Stimulated activated CD4-positive, alpha-beta T cell treated with anti-CD3 and anti-CD28 coated beads, TNF-alpha, amount 100 ng/mL, for 4 hours (primary cell): ENCODE results near the gene PLD5.
"Not testable (repeated sequence)": the region's sequence is repeated elsewhere in the genome, so short reads cannot be mapped to it uniquely, and the experiment has no call there.

Experiments used
- DNase-seq, 3 experiments: peaks; one replicate each; pipeline ENCODE4 v3.0.0-alpha.2; 2020; ENCODE audit warnings: low read depth in 3 of 3

PLD5 gene

GRCh38 chr1:242489545-242489944, 35.0 kb downstream of the PLD5 start:
- DNase-seq, result no peak

- no peak for DNase-seq
These were observed 46.6 kb downstream of the PLD5 start for GRCh38 chr1:242477944-242478343.

- no peak for DNase-seq
These were observed 53.7 kb downstream of the PLD5 start for GRCh38 chr1:242470774-242471173.

DNA sequence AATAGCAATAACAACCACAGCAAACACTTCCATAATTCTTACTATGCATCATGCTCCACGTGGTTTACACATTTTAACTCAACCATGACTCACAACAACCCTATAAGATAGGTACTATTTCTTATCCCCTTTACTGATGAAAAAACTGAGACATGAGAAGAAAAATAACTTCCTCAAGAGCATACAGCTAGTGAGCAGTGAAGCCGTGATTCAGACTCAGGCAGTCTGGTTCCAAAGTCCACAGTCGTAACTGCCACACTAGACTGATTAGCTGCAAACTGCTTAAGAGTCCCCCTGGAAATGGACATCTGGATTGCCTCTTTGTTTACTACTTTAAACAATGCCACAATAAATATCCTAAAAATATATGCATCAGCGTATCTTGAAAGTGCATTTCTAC, 55.7 kb downstream of the PLD5 start:
- no peak for DNase-seq

DNA sequence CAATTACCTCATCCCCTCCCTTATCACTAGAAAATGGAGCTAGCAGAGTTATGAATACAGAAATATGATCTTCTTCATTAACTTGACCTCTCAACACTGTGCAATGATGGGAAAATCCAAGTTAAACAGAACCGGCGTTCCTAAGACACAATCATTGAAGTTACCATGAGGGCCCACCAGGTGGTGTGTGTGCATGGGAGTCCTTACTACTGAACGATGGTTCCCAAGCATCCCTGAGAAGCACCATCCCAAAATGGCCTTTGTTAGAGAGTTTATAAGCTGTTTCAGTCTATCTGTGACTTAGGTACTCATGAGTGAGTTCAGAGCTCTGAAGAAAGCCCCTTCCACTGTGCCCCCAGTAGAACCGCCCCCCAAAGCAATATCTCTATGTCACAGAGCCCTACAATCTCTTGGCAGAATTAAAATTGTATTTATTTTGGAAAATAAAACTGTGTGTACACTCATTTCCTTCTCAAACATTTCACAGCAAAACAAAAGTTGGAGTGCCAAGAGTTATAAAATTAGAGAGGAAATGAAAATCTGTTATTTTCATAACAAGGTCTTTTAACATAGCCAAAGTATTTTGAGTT, 56.8 kb downstream of the PLD5 start:
- no peak for DNase-seq

- DNase-seq, result no peak
These were observed 61.6 kb downstream of the PLD5 start for GRCh38 chr1:242462867-242463266.

DNA sequence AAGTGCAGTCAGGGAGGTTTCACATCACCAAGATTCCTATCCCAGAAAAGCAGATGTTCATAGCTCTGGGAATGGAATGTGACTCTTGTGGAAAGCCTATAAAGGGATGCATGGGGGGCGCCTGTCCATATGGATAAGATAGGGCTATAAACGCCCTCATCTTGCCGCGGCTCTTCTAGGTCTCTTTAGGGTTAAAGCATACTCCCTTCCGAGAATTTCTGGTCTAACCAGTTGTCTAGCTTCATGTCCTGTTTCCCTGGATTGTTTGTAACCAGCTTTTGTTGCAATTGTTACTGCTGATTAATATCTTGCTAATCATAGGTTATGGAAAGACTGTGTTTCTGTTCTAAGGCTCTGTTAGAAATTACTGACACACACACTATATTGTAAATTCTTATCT, 64.8 kb downstream of the PLD5 start:
- not testable (repeated sequence) for DNase-seq

GRCh38 chr1:242456726-242457269, 67.7 kb downstream of the PLD5 start:
- DNase-seq, result no peak

GRCh38 chr1:242455052-242455361, 69.5 kb downstream of the PLD5 start:
- DNase-seq, result no peak

DNA sequence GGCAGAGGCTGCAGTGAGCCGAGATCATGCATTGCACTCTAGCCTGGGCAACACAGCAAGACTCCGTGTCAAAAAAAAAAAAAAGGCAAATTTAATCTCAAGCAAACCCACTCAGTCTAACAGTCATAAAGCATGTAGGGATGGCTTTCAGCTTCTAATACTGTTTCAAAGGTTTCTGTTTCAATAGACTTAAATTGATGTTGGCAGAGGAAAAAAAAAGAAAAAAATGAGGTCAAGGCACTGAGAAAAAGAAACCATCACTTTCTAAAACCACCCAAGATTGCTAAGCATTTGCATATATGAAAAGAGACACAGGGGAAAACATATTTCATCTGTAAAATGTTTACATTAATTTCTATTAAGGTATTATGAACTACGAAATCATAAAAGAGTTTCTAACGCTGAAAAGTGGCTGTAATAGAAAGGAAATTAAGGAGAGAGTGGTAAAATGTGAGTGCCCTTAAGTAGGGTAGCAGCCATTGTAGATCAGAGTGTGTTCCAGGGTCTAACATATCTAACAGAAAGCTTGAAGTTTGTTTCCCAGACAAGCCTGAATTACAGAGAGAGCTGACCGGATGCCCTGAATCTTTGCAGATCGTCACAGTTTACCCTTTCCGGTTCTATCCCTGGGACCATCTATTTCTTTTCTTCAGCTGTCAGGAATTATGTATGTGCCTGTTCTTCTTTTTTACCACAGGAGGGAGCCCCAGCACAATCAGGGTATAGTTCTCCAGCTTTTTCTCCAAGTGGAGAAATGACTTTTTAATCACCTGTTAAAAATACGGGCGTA, 70.0 kb downstream of the PLD5 start:
- no peak for DNase-seq

DNA sequence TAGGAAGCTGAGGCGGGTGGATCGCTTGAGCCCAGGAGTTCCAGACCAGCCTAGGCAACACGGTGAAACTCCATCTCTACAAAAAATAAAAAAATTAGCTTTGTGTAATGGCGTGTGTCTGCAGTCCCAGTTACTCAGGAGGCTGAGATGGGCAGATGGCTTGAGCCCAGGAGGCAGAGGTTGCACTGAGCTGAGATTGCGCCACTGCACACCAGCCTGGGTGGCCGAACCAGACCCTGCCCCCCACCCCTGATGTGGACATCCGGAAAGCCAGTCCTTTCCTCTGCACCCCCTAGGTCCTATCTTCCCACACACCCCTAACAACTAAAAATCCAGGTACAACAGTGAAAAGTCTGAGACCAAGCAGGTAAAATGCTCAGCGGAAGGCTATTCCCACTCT, 71.9 kb downstream of the PLD5 start:
- DNase-seq, result no peak

DNA sequence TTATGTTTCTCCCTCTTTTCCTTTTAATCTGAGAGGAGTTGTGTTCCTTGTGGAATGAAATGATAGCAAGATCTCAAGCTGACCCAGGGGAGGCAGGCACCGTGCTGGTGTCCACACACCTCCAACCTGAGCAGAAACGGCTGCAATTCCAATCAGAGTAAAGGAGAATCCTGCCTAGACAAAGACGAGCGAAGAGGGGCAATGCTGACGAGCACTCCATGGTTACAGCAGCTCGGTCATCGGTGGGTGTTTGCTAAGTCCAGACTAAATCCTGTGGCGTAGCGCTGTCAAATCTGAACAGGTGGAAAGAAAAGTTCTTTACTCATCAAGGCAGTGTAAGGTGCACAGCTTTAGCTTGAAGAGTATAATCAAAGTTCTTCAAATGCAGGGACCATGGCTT, 74.8 kb downstream of the PLD5 start:
- no peak for DNase-seq

GRCh38 chr1:242448910-242449645, 75.4 kb downstream of the PLD5 start:
- no peak for DNase-seq

DNA sequence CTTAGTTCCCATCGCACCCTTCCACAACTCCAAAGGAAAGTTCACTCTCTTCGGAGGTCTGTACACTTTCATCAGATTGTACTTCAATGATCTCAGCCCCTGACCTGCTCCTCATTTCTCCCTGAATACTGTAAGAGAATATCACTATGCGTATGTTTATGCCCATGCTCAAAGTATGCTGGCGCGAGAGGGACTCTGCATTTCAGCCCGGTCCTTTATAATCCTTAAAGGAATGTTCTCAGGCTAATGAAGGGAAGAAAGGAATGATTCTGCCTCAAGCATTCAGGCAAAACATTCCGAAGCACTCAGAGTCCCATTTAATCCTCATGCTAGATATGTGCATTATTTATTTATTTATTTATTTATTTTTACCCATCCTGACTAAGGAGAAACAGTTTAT, 76.8 kb downstream of the PLD5 start:
- no peak for DNase-seq

- DNase-seq, result no peak
These were observed 83.7 kb downstream of the PLD5 start for GRCh38 chr1:242440757-242441156.

GRCh38 chr1:242435200-242435599, 89.3 kb downstream of the PLD5 start:
- no peak for DNase-seq

DNA sequence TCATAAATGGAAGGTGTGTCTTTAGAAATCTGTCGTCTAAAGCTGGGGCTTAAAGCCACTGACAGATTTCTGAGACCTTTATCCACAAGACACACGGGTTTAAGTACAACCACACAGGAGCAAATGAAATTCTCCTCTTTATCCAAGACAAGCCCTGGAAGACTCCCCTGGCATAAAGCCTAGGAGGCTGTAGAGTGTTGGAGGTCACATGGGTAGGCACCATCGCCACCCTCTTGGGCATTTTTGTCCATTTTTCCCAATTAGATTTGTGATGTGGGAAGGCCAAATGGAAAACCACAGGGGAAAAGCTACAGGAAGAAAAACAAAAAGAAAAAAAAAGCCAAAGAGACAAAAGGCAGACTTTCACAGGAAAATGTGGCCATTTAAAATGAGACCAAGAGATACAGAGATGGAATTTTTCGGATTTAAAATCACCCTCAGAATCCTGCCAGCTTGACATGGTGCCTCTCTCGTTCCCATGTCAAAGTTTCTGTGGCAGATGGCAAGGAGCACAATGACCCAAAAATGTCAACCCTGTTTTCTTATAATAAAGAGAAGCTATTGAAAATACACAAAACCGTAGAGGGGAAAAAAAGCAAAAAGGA, 91.9 kb downstream of the PLD5 start:
- DNase-seq, result no peak

- DNase-seq, result no peak
These were observed 92.7 kb downstream of the PLD5 start for GRCh38 chr1:242431786-242432185.

DNA sequence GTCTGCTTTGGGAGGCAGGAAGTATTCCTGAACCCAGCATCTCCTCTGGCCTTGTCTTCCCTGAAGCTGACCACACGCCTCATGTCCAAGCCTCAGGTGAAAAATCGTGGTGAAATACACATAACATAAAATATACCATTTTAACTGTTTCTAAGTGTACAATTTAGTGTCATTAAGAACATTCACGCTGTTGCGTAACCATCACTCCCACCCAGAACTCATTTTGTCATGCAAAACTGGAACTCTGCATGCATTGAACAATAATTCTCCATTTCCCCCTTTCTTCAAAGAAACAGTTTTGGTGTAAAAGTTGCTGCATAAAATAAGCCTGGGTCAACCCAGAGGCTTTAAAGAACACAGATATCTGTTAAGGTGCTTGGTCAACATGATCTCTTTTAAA, 93.5 kb downstream of the PLD5 start:
- no peak for DNase-seq

DNA sequence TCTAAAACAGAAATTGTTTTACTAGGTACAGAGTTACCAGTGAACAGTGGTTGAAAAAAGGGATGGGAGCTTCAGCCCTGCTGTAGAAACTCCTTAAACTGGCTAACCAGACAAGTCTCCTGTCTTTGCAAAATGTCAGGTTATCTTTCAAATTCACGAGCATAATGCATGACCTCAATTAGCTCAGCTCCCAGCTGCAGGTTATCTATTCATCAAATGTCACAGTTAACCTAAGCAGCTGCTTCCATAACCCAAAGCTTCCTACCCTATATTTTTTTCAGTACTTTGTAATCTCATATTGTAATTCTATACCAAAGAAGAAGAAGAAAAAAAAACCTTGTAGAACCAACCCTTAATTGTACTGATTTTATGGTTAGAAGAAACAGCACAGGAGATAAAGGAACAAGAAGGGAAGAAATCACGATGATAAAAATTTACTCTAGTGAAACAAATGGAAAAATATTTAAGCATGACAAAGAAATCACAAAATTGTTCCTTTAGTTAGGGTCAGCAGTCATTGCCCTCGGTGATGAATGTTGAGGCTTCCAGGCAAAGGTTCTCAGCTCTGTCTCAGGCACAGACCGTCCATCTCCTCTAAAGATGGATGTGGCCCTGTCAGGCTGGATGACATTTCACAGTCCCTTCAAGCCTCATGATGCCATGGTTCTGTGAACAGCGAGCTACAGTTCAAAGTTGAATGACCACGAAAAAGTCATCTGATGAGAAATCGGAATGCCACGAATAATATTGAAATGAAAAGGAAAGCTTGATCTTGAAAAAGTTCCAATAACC, 95.9 kb downstream of the PLD5 start:
- DNase-seq, result no peak

DNA sequence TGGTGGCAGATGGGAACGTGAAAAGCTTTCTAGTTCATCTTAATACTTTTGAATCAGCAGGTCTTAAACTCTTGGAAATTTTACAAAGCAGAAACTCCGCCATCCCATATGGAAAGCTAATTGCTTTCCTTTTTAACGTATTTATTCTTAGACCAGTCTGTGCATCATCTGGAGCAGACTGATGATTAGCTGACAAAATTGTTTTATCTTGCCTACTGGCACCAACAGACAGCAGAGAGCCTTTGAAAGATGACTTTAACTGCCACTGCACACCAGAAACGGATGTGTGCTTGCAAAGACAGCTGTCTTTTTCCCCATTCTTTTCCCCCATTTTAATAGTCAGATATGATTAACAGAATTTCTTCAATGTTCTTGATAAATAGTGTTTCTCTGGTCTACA, 97.0 kb downstream of the PLD5 start:
- DNase-seq, result no peak
